Measurements from ENCODE around the gene TSPYL4. TPM values are rescaled to one million over a fixed set of nuclear protein-coding genes. Genes with fewer than 3 reads are reported as not detected.

The TSPYL4 gene
- total and polyA plus RNA-seq, 8 donors: 2.3 to 33.5 (median 9.1) TPM

DNA sequence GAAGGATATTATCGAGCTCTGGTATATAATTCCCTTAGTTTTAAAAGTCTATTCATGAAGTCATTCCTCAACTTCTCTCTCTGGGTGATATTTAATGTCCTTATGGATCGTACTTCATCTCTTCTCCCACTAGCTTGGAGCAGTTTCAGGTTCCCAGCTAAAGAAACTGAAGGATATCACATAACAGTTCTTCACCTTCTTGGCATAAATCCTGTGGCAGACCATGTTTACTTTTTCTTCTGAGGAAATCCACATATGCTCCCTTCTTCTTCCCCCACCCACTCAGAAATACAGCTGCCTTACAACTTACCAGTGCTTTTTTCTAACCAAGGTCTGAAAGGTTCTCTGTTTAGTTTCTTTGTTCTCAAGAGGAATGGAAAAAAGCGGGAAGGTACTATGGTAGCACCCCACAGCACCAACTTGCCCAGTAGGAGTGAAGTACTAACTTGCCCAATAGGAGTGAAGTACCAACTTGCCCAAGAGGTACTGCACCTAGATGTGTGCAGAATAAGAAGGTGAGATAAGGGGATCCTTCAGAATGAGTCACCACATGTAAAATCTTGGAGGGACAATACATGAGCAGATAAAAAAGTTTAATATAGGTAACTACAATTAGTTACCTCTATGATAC, 53.1 kb downstream of the TSPYL4 start:
- 74 to 92% (median 80%) methylated on average over 3 of the region's 3 CpGs for WGBS, 5 donors
- H3K9me3 ChIP-seq: no peaks in the 10 kb centered on the region
- no peaks in the 10 kb centered on the region for H3K4me1 ChIP-seq
- DNase-seq: no peak
- no peak for TF ChIP-seq POLR2AphosphoS5 (IDR thresholded peaks at IDR 0.05)
- no peak for TF ChIP-seq EP300 (IDR thresholded peaks at IDR 0.05)
- TF ChIP-seq POLR2A (IDR thresholded peaks at IDR 0.05): no peak
- TF ChIP-seq CTCF (IDR thresholded peaks at IDR 0.05): no peak
- H3K36me3 ChIP-seq: no peaks in the 10 kb centered on the region
- intact Hi-C loops (cut with DNase I; ENCODE audit: low total_unique reads): no loop called here
- H3K27ac ChIP-seq: no peak overlapping the region
- no peak overlapping the region for H3K4me3 ChIP-seq
- no peaks in the 10 kb centered on the region for H3K27me3 ChIP-seq

Other genes starting within 250 kb of the TSPYL4 start
- gene FRK, start 193.2 kb downstream of the TSPYL4 start, total RNA-seq: 10 to 100 TPM in 3 of 5 donors, 1 to 10 TPM in 2; 4.7 to 23.3 (median 10.7) TPM
- gene FRK, start 193.2 kb downstream of the TSPYL4 start, polyA plus RNA-seq: 1 to 10 TPM; 1.0 to 1.8 (median 1.8) TPM
- gene NT5DC1, start 153.2 kb downstream of the TSPYL4 start, total RNA-seq: 100 to 1,000 TPM in 1 of 5 donors, 10 to 100 TPM in 4; 15.6 to 136 (median 22.9) TPM
- gene NT5DC1, start 153.2 kb downstream of the TSPYL4 start, polyA plus RNA-seq: 10 to 100 TPM in 2 of 3 donors, 1 to 10 TPM in 1; 8.0 to 14.7 (median 12.7) TPM
- gene COL10A1, start 127.9 kb downstream of the TSPYL4 start, total RNA-seq: under 1 TPM in 1 of 5 donors, not detected in 4; 0.37 TPM
- not detected for gene COL10A1, start 127.9 kb downstream of the TSPYL4 start, polyA plus RNA-seq
- gene TSPYL1, start 25.9 kb upstream of the TSPYL4 start, total RNA-seq: 10 to 100 TPM in 4 of 5 donors, 1 to 10 TPM in 1; 2.9 to 77.1 (median 33.5) TPM
- gene TSPYL1, start 25.9 kb upstream of the TSPYL4 start, polyA plus RNA-seq: 10 to 100 TPM; 19.6 to 30.7 (median 25.7) TPM
- gene DSE, start 116.9 kb upstream of the TSPYL4 start, total RNA-seq: 10 to 100 TPM in 4 of 5 donors, 1 to 10 TPM in 1; 3.8 to 39.8 (median 15.8) TPM
- 10 to 100 TPM in 1 of 3 donors, 1 to 10 TPM in 2; 3.9 to 10.7 (median 7.7) TPM for gene DSE, start 116.9 kb upstream of the TSPYL4 start, polyA plus RNA-seq
- gene CALHM6, start 207.3 kb upstream of the TSPYL4 start, total RNA-seq: 1 to 10 TPM in 2 of 5 donors, not detected in 3; 8.1 to 8.7 TPM
- gene CALHM6, start 207.3 kb upstream of the TSPYL4 start, polyA plus RNA-seq: 1 to 10 TPM; 5.0 to 8.6 (median 8.3) TPM